ENCODE data around the gene DDX60. TPM values are rescaled to one million over a fixed set of nuclear protein-coding genes. Genes with fewer than 3 reads are reported as not detected.

Gene DDX60
- polyA plus RNA-seq, 1 of the 3 experiments (the other 2 are of a cell fraction): 2.7 TPM

DNA sequence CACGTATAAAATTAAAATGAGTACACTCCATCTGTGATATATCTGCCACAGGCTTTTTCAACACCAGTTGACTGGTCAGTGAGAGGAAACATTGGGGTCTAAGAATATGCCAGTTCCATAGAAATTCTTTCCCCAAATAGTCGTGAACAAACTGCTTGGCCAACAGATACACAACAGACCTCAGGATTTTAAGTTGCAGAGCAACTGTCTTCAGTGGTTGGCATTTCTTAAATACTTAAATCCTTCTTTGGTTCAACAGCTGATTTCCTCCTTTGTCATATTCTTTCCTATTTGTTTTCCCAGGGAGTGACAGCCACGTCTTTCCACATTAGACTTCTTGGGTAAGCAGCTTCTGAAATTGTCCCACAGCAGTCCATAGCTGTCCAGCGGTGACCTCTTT, 7.0 kb upstream of the DDX60 start (continued):
- TF ChIP-seq, protein P1, sequence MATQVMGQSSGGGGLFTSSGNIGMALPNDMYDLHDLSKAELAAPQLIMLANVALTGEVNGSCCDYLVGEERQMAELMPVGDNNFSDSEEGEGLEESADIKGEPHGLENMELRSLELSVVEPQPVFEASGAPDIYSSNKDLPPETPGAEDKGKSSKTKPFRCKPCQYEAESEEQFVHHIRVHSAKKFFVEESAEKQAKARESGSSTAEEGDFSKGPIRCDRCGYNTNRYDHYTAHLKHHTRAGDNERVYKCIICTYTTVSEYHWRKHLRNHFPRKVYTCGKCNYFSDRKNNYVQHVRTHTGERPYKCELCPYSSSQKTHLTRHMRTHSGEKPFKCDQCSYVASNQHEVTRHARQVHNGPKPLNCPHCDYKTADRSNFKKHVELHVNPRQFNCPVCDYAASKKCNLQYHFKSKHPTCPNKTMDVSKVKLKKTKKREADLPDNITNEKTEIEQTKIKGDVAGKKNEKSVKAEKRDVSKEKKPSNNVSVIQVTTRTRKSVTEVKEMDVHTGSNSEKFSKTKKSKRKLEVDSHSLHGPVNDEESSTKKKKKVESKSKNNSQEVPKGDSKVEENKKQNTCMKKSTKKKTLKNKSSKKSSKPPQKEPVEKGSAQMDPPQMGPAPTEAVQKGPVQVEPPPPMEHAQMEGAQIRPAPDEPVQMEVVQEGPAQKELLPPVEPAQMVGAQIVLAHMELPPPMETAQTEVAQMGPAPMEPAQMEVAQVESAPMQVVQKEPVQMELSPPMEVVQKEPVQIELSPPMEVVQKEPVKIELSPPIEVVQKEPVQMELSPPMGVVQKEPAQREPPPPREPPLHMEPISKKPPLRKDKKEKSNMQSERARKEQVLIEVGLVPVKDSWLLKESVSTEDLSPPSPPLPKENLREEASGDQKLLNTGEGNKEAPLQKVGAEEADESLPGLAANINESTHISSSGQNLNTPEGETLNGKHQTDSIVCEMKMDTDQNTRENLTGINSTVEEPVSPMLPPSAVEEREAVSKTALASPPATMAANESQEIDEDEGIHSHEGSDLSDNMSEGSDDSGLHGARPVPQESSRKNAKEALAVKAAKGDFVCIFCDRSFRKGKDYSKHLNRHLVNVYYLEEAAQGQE (IDR thresholded peaks at IDR 0.05; ENCODE audit: low read depth, low read length): no peak
- no peak for TF ChIP-seq SIN3A (IDR thresholded peaks at IDR 0.05; ENCODE audit: borderline replicate concordance, low read depth, low read length)
- no peak for TF ChIP-seq FOXM1 (IDR thresholded peaks at IDR 0.05; ENCODE audit: low read depth)
- TF ChIP-seq, protein P2, sequence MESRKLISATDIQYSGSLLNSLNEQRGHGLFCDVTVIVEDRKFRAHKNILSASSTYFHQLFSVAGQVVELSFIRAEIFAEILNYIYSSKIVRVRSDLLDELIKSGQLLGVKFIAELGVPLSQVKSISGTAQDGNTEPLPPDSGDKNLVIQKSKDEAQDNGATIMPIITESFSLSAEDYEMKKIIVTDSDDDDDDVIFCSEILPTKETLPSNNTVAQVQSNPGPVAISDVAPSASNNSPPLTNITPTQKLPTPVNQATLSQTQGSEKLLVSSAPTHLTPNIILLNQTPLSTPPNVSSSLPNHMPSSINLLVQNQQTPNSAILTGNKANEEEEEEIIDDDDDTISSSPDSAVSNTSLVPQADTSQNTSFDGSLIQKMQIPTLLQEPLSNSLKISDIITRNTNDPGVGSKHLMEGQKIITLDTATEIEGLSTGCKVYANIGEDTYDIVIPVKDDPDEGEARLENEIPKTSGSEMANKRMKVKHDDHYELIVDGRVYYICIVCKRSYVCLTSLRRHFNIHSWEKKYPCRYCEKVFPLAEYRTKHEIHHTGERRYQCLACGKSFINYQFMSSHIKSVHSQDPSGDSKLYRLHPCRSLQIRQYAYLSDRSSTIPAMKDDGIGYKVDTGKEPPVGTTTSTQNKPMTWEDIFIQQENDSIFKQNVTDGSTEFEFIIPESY (IDR thresholded peaks at IDR 0.05; ENCODE audit: borderline replicate concordance, low read depth): no peak
- no peak for TF ChIP-seq CHD2 (IDR thresholded peaks at IDR 0.05; ENCODE audit: low read length, partially characterized antibody)
- TF ChIP-seq MXI1 (IDR thresholded peaks at IDR 0.05; ENCODE audit: low read depth, low read length): no peak

DNA sequence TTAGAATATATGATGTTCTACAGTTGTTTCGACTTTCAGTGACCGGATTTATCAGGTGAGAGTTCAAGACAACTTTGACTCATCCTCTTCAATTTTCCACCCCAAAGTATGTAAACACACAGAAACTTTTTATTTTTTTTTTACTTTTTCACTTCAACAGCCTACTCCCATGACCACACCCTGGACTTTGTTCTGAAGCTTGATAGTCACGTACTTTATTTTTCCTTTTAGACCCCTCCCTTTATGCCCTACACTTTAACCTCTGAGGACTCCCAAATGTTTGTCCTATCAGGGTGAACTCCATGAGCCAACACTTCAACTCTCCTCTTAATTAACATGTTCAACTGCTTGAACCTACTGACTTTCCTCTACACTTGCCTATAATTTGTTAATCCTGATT, 2.5 kb upstream of the DDX60 start:
- DNase-seq: no peak
- Histone ChIP-seq H3K9me3 (no peaks in the 10 kb centered on the region), H3K4me2 (no peak overlapping the region), H3K4me1 (ENCODE audit: control insufficient read depth in 1 of 2, insufficient read depth in 2 of 2, low read depth in 1 of 2, low read length in 1 of 2) (peaks cover 0 to 2% of the 10 kb centered on the region in 2 experiments; a peak in 2 of 4 replicates), H3K9me2 (no peaks in the 10 kb centered on the region), H3K9ac (no peak overlapping the region), H3K79me2 (ENCODE audit: insufficient read depth) (no peaks in the 10 kb centered on the region), H4K20me1 (ENCODE audit: insufficient read depth) (no peaks in the 10 kb centered on the region), H3K27me3 (ENCODE audit: insufficient read depth) (no peaks in the 10 kb centered on the region), H3K27ac (ENCODE audit: low read depth in 2 of 2, low read length in 1 of 2) (no peak overlapping the region), H3K36me3 (replicated peaks in 1 of 2; ENCODE audit: control insufficient read depth in 1 of 2, insufficient read depth in 2 of 2, low read length in 1 of 2) (no peaks in the 10 kb centered on the region), H2AFZ (ENCODE audit: low read depth) (no peak overlapping the region), H3K4me3 (ENCODE audit: low read depth in 2 of 2, low read length in 1 of 2) (no peak overlapping the region), H3F3A (replicated peaks; ENCODE audit: insufficient read depth) (no peaks in the 10 kb centered on the region)
- ChIA-PET POLR2A (no interaction called here), CTCF (no interaction called here)
- 86% methylated on average over 3 of the region's 3 CpGs for WGBS (ENCODE audit: low lambda C conversion rate)
- TF ChIP-seq USF2 (IDR thresholded peaks at IDR 0.05; ENCODE audit: borderline replicate concordance, low read depth, low read length) (no peak), JUND (IDR thresholded peaks at IDR 0.05) (no peak), TCF12 (IDR thresholded peaks at IDR 0.05) (no peak), EZH2phosphoT487 (IDR thresholded peaks at IDR 0.05; ENCODE audit: borderline replicate concordance, low read depth) (no peak), GATA2 (CRISPR knock-in tag; IDR thresholded peaks at IDR 0.05) (no peak), FOSL2 (IDR thresholded peaks at IDR 0.05; ENCODE audit: borderline replicate concordance, low read depth) (no peak)
